MCF 10A (cell line): ENCODE results near the gene ARHGEF3. TPM values are rescaled to one million over a fixed set of nuclear protein-coding genes. Genes with fewer than 3 reads are reported as not detected.

Source experiments
- BruUV-seq: library from RNA; stranded (reverse); fragments of 400-500 nt; replicated peaks from 2 replicates; lab custom pipeline; 2021; lab: Mats Ljungman, UMichigan
- CTCF ChIA-PET: fragments of 300-600 bp; sonication (Branson Sonifier 250); formaldehyde crosslinking; extraction: SDS; loops from one replicate; lab custom pipeline; 2021; ENCODE audit warnings: antibody characterized with exemption, inconsistent platforms; lab: Yijun Ruan, JAX
- POLR2A ChIA-PET: fragments of 300-600, 350-650 bp; sonication (Branson Sonifier 250); formaldehyde crosslinking; extraction: SDS; loops from one replicate; lab custom pipeline; 2020; ENCODE audit warnings: antibody characterized with exemption, inconsistent platforms; lab: Yijun Ruan, JAX
- DNase-seq: peaks from one replicate; pipeline ENCODE4 v3.0.0-alpha.2; 2018; ENCODE audit not compliant: unreplicated experiment
- H3K27ac Mint-ChIP-seq: one replicate; pipeline ENCODE4 v1.8.0; 2022; ENCODE audit warnings: mild to moderate bottlenecking, low read depth, mixed read lengths; ENCODE audit not compliant: unreplicated experiment
- H3K27me3 Mint-ChIP-seq: one replicate; pipeline ENCODE4 v1.8.0; 2022; ENCODE audit warnings: mixed read lengths; ENCODE audit not compliant: insufficient read depth, unreplicated experiment
- H3K36me3 Mint-ChIP-seq: one replicate; pipeline ENCODE4 v1.8.0; 2022; ENCODE audit warnings: mild to moderate bottlenecking, moderate library complexity, mixed read lengths; ENCODE audit not compliant: insufficient read depth, unreplicated experiment
- H3K4me1 Mint-ChIP-seq: one replicate; pipeline ENCODE4 v1.8.0; 2022; ENCODE audit warnings: mixed read lengths; ENCODE audit not compliant: insufficient read depth, unreplicated experiment
- H3K4me3 Mint-ChIP-seq: one replicate; pipeline ENCODE4 v1.8.0; 2022; ENCODE audit warnings: mild to moderate bottlenecking, moderate library complexity, mixed read lengths; ENCODE audit not compliant: unreplicated experiment
- H3K9me3 Mint-ChIP-seq: one replicate; pipeline ENCODE4 v1.8.0; 2022; ENCODE audit warnings: mixed read lengths; ENCODE audit not compliant: unreplicated experiment
- intact Hi-C: fragments of 100-400 bp; cut with micrococcal nuclease; formaldehyde crosslinking; loops from 2 replicates; pipeline ENCODE4 v1.14.1; 2022
- total RNA-seq: library from RNA; stranded (reverse); gene quantifications from 2 replicates; pipeline ENCODE4 v1.2.3, GENCODE V29; 2022
- TF ChIP-seq, protein P1 (sequence below): fragments of 200-600 bp; IDR thresholded peaks from one replicate; pipeline ENCODE4 v1.8.0; 2022; ENCODE audit warnings: antibody characterized with exemption, mild to moderate bottlenecking; ENCODE audit not compliant: unreplicated experiment

ARHGEF3 gene
- total RNA-seq, 1 experiment from 2014 or later = 10.6 TPM

DNA sequence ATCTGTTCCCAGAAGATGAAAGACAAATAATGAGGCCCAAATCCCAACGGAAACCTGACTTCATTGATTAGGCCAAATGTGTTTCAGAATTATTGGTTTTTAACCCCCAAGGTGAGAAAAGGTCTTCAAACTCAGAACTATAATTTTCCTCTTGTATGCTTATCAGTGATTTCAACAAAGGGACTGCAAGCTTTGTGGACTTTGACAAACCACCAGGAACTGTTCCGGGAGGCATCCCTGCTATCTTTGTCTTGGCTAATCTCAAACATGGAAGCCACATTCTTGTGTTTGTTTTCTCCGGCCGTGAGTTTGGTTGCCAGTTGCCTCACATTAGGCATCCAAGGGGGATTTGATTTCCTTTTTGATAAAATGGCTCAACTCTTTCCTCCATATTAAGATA lies 19.5 kb downstream of the ARHGEF3 start:
- H3K36me3 Mint-ChIP-seq = no peaks in the 10 kb centered on the region
- POLR2A ChIA-PET = interaction anchor here (0.7 to 3.3 kb wide), 7 partner anchors 9 to 24 kb away, joined by 3 to 16 read pairs (median 4); partner anchors contain the start of gene ARHGEF3
- TF ChIP-seq, protein P1, sequence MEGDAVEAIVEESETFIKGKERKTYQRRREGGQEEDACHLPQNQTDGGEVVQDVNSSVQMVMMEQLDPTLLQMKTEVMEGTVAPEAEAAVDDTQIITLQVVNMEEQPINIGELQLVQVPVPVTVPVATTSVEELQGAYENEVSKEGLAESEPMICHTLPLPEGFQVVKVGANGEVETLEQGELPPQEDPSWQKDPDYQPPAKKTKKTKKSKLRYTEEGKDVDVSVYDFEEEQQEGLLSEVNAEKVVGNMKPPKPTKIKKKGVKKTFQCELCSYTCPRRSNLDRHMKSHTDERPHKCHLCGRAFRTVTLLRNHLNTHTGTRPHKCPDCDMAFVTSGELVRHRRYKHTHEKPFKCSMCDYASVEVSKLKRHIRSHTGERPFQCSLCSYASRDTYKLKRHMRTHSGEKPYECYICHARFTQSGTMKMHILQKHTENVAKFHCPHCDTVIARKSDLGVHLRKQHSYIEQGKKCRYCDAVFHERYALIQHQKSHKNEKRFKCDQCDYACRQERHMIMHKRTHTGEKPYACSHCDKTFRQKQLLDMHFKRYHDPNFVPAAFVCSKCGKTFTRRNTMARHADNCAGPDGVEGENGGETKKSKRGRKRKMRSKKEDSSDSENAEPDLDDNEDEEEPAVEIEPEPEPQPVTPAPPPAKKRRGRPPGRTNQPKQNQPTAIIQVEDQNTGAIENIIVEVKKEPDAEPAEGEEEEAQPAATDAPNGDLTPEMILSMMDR = no peak
- H3K9me3 Mint-ChIP-seq = no peaks in the 10 kb centered on the region
- H3K4me1 Mint-ChIP-seq = peaks cover 27% of the 10 kb centered on the region
- no peaks in the 10 kb centered on the region for H3K27me3 Mint-ChIP-seq
- intact Hi-C loops = no loop called here
- BruUV-seq = no TSS peak
- no peak for DNase-seq
- H3K27ac Mint-ChIP-seq = peak overlapping the region; percentile 92
- CTCF ChIA-PET = interaction anchor here (0.7 to 5.7 kb wide), 5 partner anchors 13 to 80 kb away, joined by 3 to 63 read pairs (median 3); partner anchors contain the start of gene ARHGEF3
- no peak overlapping the region for H3K4me3 Mint-ChIP-seq

DNA sequence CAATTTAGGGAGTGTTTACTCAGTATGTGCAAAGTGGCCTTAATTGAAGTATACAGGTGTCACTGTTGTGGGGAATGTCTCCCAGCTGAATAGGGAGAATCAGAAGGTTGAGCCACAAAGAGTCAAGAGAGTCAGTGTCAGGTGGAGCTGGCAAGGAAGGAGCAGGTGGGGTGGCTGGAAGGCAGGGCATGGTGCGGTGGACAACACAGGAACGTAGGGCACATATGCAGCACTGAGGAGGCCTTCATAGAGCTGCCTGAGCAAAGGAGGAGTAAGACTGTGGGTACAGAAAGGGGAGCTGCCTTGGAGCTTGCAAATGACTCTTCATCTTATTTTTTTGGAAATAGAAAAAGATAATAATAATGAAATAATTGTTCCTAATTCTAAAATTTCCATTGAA lies 20.0 kb downstream of the ARHGEF3 start:
- no peaks in the 10 kb centered on the region for H3K9me3 Mint-ChIP-seq
- DNase-seq = no peak
- intact Hi-C loops = no loop called here
- H3K27me3 Mint-ChIP-seq = no peaks in the 10 kb centered on the region
- CTCF ChIA-PET = interaction anchor here (0.7 to 5.7 kb wide), 5 partner anchors 12 to 79 kb away, joined by 3 to 63 read pairs (median 3); partner anchors contain the start of gene ARHGEF3
- H3K27ac Mint-ChIP-seq = peak overlapping the region; percentile 92
- POLR2A ChIA-PET = interaction anchor here (0.7 to 3.3 kb wide), 5 partner anchors 10 to 23 kb away, joined by 3 to 16 read pairs (median 4); no protein-coding TSS in a partner anchor
- H3K36me3 Mint-ChIP-seq = no peaks in the 10 kb centered on the region
- peaks cover 27% of the 10 kb centered on the region for H3K4me1 Mint-ChIP-seq
- TF ChIP-seq, protein P1 = no peak
- no peak overlapping the region for H3K4me3 Mint-ChIP-seq
- no TSS peak for BruUV-seq

DNA sequence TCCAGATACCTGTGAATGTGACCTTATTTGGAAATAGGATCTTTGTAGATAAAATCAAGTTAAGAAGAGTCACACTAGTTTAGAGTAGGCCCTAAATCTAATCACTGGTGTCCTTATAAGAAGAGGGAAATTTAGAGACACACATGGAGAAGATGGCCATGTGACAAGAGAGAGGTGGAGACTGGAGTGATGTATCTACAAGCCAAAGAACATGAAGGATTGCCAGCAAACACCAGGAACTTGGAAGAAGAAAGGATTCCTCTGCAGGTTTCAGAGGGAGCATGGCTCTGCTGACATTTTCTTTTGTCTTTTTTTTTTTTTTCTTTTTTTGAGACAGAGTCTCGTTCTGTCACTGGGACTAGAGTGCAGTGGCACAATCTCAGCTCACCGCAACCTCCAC lies 20.8 kb downstream of the ARHGEF3 start:
- no peak for DNase-seq
- H3K36me3 Mint-ChIP-seq = no peaks in the 10 kb centered on the region
- no peaks in the 10 kb centered on the region for H3K27me3 Mint-ChIP-seq
- H3K27ac Mint-ChIP-seq = no peak overlapping the region
- H3K9me3 Mint-ChIP-seq = no peaks in the 10 kb centered on the region
- TF ChIP-seq, protein P1 = no peak
- H3K4me3 Mint-ChIP-seq = no peak overlapping the region
- BruUV-seq = no TSS peak
- ChIA-PET CTCF (interaction anchor here (1.5 to 3.4 kb wide), 2 partner anchors 17 to 23 kb away, joined by 3 to 10 read pairs; no protein-coding TSS in a partner anchor), POLR2A (no interaction called here)
- intact Hi-C loops = no loop called here
- H3K4me1 Mint-ChIP-seq = peaks cover 27% of the 10 kb centered on the region

DNA sequence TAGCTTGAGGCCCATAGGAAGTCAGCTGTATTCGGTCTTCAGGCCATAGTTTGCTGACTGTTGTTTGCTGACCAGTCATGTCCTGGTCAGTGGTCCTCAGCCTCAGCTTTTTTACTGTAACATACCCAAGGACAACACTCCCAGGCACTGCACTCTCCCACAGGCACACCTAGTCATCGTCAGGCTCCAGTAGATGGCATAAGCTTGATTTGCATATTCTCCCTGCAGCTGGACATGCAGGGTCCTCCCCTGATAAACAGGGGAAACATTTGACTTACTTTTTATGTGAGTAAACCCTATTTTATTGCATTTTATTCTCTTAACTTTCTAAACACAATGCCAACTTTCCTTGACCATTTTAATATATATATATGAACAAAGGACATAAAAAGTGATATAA lies 22.9 kb downstream of the ARHGEF3 start:
- Mint-ChIP-seq H3K27ac (no peak overlapping the region), H3K4me1 (peaks cover 24% of the 10 kb centered on the region), H3K27me3 (no peaks in the 10 kb centered on the region), H3K36me3 (no peaks in the 10 kb centered on the region), H3K4me3 (no peak overlapping the region), H3K9me3 (no peaks in the 10 kb centered on the region)
- CTCF ChIA-PET = interaction anchor here (0.7 to 0.9 kb wide), 2 partner anchors 17 to 27 kb away, joined by 3 to 7 read pairs; no protein-coding TSS in a partner anchor
- TF ChIP-seq, protein P1 = no peak
- POLR2A ChIA-PET = no interaction called here
- intact Hi-C loops = no loop called here
- no peak for DNase-seq
- no TSS peak for BruUV-seq
